IPS-18c (cell line): ENCODE results near the gene SF3B3.

ENCODE experiments used
- H3K4me3 ChIP-seq: 2 replicates; pipeline ENCODE4 v1.7.0; 2013; ENCODE audit warnings: low read depth, mild to moderate bottlenecking, low read length, moderate library complexity; ENCODE audit not compliant: insufficient read depth
- H3K9me3 ChIP-seq: one replicate; pipeline ENCODE4 v1.6.1; 2013; ENCODE audit warnings: mild to moderate bottlenecking, low read length, moderate library complexity; ENCODE audit not compliant: control insufficient read depth, insufficient read depth

Gene SF3B3

GRCh38 chr16:70523743-70524398 lies at the start of gene SF3B3:
TSS of gene SF3B3 (plus strand) at chr16:70523816. CDS start at chr16:70526657, 2,841 bp downstream.
- H3K9me3 ChIP-seq = no peaks in the 10 kb centered on the region
- H3K4me3 ChIP-seq = peak within 1 kb of the TSS; percentile 93

GRCh38 chr16:70474320-70475053 lies 49.1 kb upstream of the SF3B3 start:
- Histone ChIP-seq H3K9me3 (no peaks in the 10 kb centered on the region), H3K4me3 (no peak overlapping the region)

GRCh38 chr16:70475054-70475871 lies 48.4 kb upstream of the SF3B3 start:
- Histone ChIP-seq H3K4me3 (no peak overlapping the region; the same call in 1 of the 2 replicates), H3K9me3 (no peaks in the 10 kb centered on the region)

GRCh38 chr16:70476272-70477020 lies 47.2 kb upstream of the SF3B3 start:
- H3K9me3 ChIP-seq = no peaks in the 10 kb centered on the region
- H3K4me3 ChIP-seq = no peak overlapping the region

GRCh38 chr16:70478169-70478568 lies 45.4 kb upstream of the SF3B3 start:
- Histone ChIP-seq H3K9me3 (no peaks in the 10 kb centered on the region), H3K4me3 (no peak overlapping the region; the same call in 1 of the 2 replicates)

GRCh38 chr16:70478912-70479341 lies 44.7 kb upstream of the SF3B3 start:
- no peak overlapping the region for H3K4me3 ChIP-seq
- H3K9me3 ChIP-seq = no peaks in the 10 kb centered on the region

- Histone ChIP-seq H3K4me3 (no peak overlapping the region), H3K9me3 (no peaks in the 10 kb centered on the region)
Observed at GRCh38 chr16:70480127-70481105, 43.2 kb upstream of the SF3B3 start.

GRCh38 chr16:70481929-70482536 lies 41.6 kb upstream of the SF3B3 start:
- no peaks in the 10 kb centered on the region for H3K9me3 ChIP-seq
- H3K4me3 ChIP-seq = no peak overlapping the region

- Histone ChIP-seq H3K9me3 (no peaks in the 10 kb centered on the region), H3K4me3 (no peak overlapping the region)
Observed at GRCh38 chr16:70482624-70483023, 41.0 kb upstream of the SF3B3 start.

- no peak overlapping the region for H3K4me3 ChIP-seq
- no peaks in the 10 kb centered on the region for H3K9me3 ChIP-seq
Observed at GRCh38 chr16:70483426-70483825, 40.2 kb upstream of the SF3B3 start.

GRCh38 chr16:70484867-70485266 lies 38.7 kb upstream of the SF3B3 start:
- Histone ChIP-seq H3K4me3 (no peak overlapping the region), H3K9me3 (no peaks in the 10 kb centered on the region)

- H3K9me3 ChIP-seq = no peaks in the 10 kb centered on the region
- H3K4me3 ChIP-seq = no peak overlapping the region
Observed at GRCh38 chr16:70490261-70490660, 33.4 kb upstream of the SF3B3 start.

- no peak overlapping the region for H3K4me3 ChIP-seq
- H3K9me3 ChIP-seq = no peaks in the 10 kb centered on the region
Observed at GRCh38 chr16:70493802-70494201, 29.8 kb upstream of the SF3B3 start.

GRCh38 chr16:70494202-70494770 lies 29.3 kb upstream of the SF3B3 start:
- no peaks in the 10 kb centered on the region for H3K9me3 ChIP-seq
- no peak overlapping the region for H3K4me3 ChIP-seq

GRCh38 chr16:70494777-70495176 lies 28.8 kb upstream of the SF3B3 start:
- no peaks in the 10 kb centered on the region for H3K9me3 ChIP-seq
- no peak overlapping the region for H3K4me3 ChIP-seq
